ENCODE data around the gene PTGFRN. TPM values are rescaled to one million over a fixed set of nuclear protein-coding genes. Genes with fewer than 3 reads are reported as not detected.

Gene PTGFRN
- total RNA-seq, 1 donor from 2014 or later = 99.6 TPM

- DNase-seq (peak; percentile 42), ATAC-seq (peak; percentile 75)
- intact Hi-C loops (cut with micrococcal nuclease) = loop anchor here (2.0 kb wide), 1 partner anchor 27 kb away; the partner anchor contains the start of gene PTGFRN
Measured at GRCh38 chr1:116881879-116882520, 27.7 kb upstream of the PTGFRN start.

GRCh38 chr1:116882866-116883265, 26.9 kb upstream of the PTGFRN start:
- no peak for ATAC-seq
- intact Hi-C loops (cut with micrococcal nuclease) = no loop called here

GRCh38 chr1:116886291-116886878, 23.3 kb upstream of the PTGFRN start:
- no peak for ATAC-seq
- no peak for DNase-seq
- intact Hi-C loops (cut with micrococcal nuclease) = no loop called here

More at GRCh38 chr1:116882866-116883265, 26.9 kb upstream of the PTGFRN start:
- no peak for DNase-seq

GRCh38 chr1:116887212-116887611, 22.5 kb upstream of the PTGFRN start:
- ATAC-seq = no peak
- no peak for DNase-seq
- intact Hi-C loops (cut with micrococcal nuclease) = no loop called here

GRCh38 chr1:116889380-116889779, 20.3 kb upstream of the PTGFRN start:
- peak; percentile 29 for DNase-seq
- ATAC-seq = peak; percentile 48
- intact Hi-C loops (cut with micrococcal nuclease) = no loop called here

- no peak for DNase-seq
- peak; percentile 70 for ATAC-seq
- intact Hi-C loops (cut with micrococcal nuclease) = no loop called here
Measured at GRCh38 chr1:116891396-116892079, 18.2 kb upstream of the PTGFRN start.

- ATAC-seq = no peak
- no peak for DNase-seq
- intact Hi-C loops (cut with micrococcal nuclease) = no loop called here
Measured at GRCh38 chr1:116895073-116895472, 14.6 kb upstream of the PTGFRN start.

- DNase-seq (no peak), ATAC-seq (no peak)
- intact Hi-C loops (cut with micrococcal nuclease) = no loop called here
Measured at GRCh38 chr1:116899529-116899928, 10.2 kb upstream of the PTGFRN start.

- ATAC-seq (no peak), DNase-seq (no peak)
- intact Hi-C loops (cut with micrococcal nuclease) = no loop called here
Measured at GRCh38 chr1:116900471-116901365, 9.0 kb upstream of the PTGFRN start.

GRCh38 chr1:116902027-116902426, 7.7 kb upstream of the PTGFRN start:
- no peak for ATAC-seq
- DNase-seq = no peak
- intact Hi-C loops (cut with micrococcal nuclease) = no loop called here

GRCh38 chr1:116902723-116903383, 6.9 kb upstream of the PTGFRN start:
- no peak for DNase-seq
- intact Hi-C loops (cut with micrococcal nuclease) = no loop called here
- ATAC-seq = no peak

GRCh38 chr1:116904791-116905320, 4.9 kb upstream of the PTGFRN start:
- intact Hi-C loops (cut with micrococcal nuclease) = no loop called here
- no peak for ATAC-seq
- no peak for DNase-seq

- DNase-seq (no peak), ATAC-seq (no peak)
- intact Hi-C loops (cut with micrococcal nuclease) = no loop called here
Measured at GRCh38 chr1:116906812-116907211, 2.9 kb upstream of the PTGFRN start.

- ATAC-seq = no peak
- no peak for DNase-seq
- intact Hi-C loops (cut with micrococcal nuclease) = no loop called here
Measured at GRCh38 chr1:116907351-116907750, 2.4 kb upstream of the PTGFRN start.

- intact Hi-C loops (cut with micrococcal nuclease) = loop anchor here (2.0 kb wide), 1 partner anchor 27 kb away; no protein-coding TSS in a partner anchor
- ATAC-seq (no peak), DNase-seq (no peak)
Measured at GRCh38 chr1:116908266-116908665, 1.4 kb upstream of the PTGFRN start.

- DNase-seq (no peak), ATAC-seq (no peak)
- intact Hi-C loops (cut with micrococcal nuclease) = loop anchor here (2.0 kb wide), 1 partner anchor 28 kb away; no protein-coding TSS in a partner anchor
Measured at GRCh38 chr1:116908820-116909511, 750 bp upstream of the PTGFRN start.

- ATAC-seq = peak; percentile 22
- intact Hi-C loops (cut with micrococcal nuclease) = no loop called here
Measured at GRCh38 chr1:116910379-116911187, 867 bp downstream of the PTGFRN start.

More at GRCh38 chr1:116910379-116911187, 867 bp downstream of the PTGFRN start:
- peak; percentile 64 for DNase-seq
